GM21526 (cell line): ENCODE data around the gene TRRAP.

Experiments
- ATAC-seq: cut with Tn5 transposase; IDR thresholded peaks from one replicate; pipeline ENCODE4 v1.9.1; 2021; ENCODE audit warnings: moderate library complexity; ENCODE audit not compliant: unreplicated experiment, low FRiP score

The TRRAP gene

DNA sequence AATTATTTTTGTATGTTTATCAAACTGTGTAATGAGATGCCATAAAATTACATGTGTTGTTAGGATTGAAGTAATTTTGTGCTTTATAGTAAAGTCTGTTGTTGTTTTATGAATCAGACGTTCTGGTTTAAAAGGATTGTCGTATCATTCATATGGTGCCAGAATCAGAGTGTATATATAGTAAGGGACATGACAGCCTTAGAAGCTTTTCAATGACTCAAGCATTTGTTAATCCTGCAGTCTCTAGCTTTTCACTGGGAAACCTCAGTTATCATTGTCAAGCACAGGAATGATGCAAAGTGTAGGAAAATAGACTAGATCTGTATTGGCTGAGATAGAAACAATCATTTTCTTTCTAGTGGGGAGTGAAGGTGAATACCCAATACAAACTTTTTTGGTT is 57.5 kb downstream of the TRRAP start:
- ATAC-seq, result no peak

DNA sequence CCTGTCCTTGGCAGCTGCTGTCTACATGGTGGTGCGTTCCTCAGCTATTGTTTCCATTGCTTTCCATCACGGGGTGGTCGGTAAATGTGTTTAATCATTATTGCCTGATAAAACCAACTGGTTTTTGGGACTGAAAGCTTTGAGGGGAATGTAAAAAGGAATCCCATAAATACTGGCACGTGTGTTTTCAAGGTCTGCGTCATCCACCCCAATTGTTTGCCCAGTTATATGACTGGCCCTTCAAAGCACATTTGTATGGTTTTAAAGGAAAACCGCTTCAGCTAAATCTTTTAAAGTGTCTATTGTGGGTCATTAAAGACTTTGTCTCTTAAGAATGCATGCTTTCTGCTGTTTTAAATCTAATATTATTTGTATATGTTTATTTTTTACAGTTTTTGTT is 65.0 kb downstream of the TRRAP start:
- ATAC-seq, result no peak

DNA sequence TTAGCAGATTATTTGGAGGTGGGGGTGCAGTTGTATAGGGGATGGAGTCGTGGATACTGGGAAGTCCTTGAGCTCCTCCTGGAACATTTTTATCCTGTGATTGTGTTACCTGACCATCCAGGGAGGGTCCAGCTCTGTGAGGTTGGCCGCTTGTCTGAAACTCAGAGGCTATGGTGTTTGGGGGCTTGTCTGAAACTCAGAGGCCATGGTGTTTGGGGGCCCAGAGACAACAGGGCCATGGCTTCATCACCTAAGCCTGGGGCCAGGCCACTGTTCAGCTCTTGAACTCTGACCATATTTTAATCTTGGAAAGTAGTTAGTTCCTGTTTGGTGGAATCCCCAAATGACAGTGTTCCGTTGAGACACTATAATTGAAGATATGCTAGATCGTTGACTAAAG is 66.1 kb downstream of the TRRAP start:
- ATAC-seq, result no peak

DNA sequence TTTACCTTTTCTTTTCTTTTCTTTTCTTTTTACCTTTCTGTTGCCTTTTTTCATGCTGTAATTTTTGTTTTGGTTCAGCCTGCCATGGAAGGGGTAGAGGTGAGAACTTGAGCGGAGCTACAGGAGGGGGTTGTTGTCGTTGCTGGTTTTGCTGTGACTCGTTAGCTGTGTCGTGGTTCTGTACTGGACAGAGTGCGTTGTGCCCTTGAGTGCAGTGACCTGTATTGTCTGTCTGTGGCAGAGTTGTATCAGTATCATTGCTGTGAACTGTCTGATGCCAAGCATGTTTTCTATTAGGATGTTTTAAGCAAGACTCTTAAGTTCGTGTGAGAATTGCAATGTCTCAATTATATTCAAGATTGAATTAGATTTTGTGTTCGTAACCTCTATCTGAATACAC is 67.5 kb downstream of the TRRAP start:
- no peak for ATAC-seq

DNA sequence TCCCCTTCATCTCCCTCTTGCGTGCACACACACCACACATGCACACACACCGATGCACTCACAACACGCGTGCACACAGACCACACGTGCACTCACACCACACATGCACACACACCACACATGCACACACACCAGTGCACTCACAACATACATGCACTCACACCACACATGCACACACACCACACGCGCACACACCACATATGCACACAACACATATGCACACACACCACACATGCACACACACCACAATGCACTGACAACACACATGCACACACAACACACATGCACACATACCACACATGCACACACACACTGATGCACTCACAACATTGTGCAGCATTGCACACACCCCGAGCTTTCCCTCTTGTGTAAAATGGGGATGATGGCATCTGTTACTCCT is 68.1 kb downstream of the TRRAP start:
- no peak for ATAC-seq

DNA sequence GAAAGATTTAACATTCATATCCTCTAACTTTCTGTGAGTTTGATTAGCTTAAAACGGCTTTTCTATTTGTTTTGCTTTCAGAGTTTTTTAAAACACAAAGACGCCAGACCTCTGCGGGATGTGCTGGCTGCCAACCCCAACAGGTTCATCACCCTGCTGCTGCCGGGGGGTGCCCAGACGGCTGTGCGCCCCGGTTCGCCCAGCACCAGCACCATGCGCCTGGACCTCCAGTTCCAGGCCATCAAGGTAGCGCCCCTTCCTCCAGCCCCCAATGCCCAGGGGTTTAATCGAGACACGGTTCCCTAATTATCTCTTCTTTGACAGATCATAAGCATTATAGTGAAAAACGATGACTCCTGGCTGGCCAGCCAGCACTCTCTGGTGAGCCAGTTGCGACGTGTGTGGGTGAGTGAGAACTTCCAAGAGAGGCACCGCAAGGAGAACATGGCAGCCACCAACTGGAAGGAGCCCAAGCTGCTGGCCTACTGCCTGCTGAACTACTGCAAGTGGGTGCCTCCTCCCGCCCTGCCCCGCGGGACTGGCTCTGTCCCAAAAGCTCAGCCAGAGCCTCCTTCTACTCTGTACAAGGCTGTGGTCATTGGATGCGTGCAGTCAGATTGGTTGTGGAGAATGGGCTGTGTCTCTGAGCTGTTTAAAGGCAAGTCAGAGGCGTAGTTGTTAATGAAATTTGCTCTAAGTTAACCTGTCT is 71.2 kb downstream of the TRRAP start:
- ATAC-seq, result no peak

DNA sequence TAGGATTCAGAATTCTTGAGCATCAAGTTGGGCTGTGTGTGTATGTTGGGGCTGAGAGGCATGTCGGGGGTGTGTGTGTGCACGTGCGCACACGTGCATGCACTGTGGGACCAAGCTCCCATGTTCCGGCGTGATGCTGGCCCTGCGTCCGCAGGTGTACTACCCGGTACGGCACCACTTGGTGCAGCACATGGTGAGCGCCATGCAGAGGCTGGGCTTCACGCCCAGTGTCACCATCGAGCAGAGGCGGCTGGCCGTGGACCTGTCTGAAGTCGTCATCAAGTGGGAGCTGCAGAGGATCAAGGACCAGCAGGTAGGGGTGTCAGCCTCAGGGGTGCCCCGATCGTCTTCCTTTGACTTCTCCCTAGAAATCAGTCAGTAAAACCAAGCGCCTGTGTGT is 77.7 kb downstream of the TRRAP start:
- no peak for ATAC-seq

DNA sequence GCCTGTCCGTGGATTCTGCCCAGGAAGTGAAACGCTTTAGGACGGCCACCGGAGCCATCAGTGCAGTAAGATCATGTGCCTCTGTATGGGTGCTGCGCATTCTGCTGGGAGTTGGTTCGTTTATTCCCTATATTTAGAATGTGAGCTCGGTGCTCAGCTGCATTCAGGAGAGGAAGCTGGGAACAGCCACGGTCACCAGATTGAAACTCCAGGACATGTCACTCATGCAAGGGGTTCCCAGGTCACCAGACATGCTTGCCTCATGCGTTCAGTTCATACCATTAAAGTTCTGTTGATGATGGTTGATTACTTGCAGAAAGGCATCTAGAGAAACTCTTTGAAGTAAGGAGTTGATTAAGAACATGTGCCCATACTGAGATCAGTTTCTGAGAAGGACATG is 78.1 kb downstream of the TRRAP start:
- no peak for ATAC-seq

DNA sequence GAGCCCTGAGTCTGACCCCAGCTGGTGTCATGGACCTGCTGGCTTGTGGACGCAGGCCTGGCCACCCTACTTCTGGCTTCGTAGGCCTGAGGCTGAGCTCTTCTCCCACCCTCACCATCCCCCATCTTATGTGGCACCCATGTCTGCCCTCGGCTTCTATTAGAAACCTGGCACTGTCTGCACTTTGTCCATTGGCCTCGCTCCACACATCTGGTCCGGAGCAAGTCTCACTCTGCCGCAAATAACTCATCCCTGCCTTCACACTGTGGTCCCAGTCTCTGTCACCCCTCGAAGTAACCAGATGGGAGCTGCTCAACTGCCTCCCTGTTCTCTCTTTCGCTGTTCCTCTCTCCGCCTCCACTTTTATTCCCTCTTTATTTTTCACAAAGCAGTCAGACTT is 78.6 kb downstream of the TRRAP start:
- no peak for ATAC-seq

DNA sequence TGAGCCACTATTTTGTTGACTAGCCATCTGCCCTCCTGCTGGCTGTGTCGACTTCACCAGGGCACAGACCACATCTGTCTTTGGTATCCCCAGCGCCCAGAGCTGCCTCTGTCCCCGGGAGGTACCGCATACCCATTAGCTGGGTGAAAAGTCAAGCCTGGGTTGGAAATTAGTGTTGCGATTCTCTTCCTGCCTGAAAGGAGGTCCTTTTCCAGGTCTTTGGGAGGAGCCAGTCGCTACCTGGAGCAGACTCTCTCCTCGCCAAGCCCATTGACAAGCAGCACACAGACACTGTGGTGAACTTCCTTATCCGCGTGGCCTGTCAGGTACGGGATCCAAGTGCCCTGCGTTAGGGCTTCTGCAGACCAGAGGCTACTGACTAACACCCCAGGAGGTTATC is 79.4 kb downstream of the TRRAP start:
- ATAC-seq, result no peak

DNA sequence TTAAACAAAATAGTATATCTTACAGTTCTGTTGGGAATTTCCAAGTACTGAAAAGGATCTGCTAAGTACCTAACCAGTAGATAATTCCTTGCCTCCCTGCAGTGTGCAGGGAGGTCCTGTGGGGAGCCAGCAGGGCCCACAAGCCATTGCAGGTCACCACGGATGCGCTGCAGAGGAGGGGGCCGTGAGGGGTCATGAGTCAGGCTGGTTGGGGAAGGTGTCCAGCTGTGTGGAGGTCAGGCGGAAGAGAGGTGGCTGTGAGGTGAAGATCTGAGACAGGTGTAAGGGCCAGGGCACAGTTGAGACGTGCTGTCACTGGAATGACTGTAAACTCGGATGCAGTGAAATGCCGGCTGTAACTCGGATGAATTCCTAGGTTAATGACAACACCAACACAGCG is 80.6 kb downstream of the TRRAP start:
- ATAC-seq, result no peak

DNA sequence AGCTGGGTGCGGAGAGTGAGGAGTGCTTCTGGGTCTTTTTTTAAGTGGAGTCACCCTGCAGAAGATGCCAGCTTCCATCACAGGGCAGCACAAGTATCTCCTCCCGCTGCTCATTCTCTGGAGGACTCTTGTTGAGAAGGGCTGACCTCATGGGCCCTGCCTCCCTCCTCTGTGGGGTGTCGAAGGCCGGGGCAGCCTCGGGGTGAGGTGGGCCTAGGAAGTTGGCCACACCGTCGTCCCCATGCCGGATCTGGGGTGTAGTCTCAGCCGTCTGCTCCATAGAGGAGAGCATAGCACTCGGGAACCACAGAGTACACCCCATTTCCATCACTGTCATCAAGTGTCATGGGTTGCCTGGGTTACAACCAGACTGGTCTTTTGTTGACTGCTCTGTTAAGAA is 85.0 kb downstream of the TRRAP start:
- no peak for ATAC-seq

DNA sequence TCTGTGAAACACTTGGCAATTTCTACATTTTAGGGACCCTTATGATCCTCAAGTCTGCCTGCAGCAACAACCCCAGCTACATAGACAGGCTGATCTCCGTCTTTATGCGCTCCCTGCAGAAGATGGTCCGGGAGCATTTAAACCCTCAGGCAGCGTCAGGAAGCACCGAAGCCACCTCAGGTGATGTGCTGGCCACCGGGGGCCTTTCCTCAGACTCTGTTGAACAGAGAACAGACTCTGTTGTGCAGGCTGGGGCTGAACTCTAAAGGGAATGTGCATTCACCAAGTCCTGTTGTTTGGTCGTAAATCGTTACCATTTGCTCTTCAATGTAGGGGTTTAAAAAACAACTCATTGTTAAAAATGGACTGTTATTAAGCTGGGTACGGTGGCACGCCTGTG is 86.3 kb downstream of the TRRAP start:
- ATAC-seq, result no peak

DNA sequence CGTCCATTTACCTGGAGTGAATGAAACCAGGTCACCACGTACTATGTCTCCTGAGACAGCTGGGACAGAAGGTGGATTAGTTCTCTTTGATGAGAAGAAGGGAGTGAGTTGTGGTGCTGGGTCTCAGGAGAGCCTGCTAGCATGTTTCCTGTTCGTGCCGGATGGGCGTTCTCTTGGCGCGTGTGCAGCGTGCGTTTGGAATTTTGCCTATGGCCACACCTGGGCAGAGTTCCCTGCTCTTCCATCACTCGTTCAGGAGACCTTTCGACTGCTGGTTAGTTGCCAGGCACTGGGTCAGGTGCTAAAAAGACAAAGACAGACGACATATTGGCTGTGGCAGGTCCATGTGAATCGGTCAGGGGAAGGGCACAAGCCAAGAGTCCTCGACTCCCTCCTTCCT is 90.3 kb downstream of the TRRAP start:
- no peak for ATAC-seq

DNA sequence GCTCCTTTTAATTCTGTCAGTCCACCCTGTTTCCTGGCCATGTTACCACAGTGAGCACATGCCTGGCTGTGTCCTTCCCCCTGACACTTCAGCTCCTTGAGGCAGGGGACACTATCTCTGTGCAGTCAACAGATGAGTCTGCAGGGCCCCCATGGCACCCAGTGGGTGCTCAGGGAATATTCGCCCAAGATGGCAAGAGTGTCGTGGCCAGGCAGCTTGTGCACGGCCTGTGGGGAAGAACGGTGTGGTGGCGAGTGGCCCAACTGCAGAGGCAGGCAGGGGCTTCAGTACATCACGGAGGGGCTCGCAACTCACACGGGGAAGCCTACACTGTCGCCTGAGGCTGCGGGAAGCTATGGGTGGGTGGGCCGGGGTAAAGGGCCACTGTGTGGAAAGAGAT is 91.1 kb downstream of the TRRAP start:
- no peak for ATAC-seq

DNA sequence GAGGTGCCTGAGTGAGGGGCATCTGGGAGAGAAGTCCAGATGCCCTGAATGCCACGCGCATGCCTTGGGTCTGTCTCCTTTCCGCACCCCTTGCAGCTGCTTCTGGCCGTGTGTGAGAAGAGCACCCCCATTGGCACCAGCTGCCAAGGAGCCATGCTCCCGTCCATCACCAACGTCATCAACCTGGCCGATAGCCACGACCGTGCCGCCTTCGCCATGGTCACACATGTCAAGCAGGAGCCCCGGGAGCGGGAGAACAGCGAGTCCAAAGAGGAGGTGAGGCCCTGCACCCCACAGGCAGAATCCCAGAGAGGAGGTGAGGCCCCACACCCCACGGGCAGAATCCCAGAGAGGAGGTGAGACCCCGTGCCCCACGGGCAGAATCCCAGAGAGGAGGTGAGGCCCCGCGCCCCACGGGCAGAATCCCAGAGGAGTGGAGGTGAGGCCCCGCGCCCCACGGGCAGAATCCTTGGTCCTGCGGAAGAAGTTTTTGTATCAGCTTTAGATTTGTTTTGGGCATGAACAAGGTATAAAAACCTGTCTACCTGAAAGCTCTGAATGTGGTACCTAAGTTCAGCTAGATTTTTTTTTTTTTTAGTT is 91.8 kb downstream of the TRRAP start:
- no peak for ATAC-seq

DNA sequence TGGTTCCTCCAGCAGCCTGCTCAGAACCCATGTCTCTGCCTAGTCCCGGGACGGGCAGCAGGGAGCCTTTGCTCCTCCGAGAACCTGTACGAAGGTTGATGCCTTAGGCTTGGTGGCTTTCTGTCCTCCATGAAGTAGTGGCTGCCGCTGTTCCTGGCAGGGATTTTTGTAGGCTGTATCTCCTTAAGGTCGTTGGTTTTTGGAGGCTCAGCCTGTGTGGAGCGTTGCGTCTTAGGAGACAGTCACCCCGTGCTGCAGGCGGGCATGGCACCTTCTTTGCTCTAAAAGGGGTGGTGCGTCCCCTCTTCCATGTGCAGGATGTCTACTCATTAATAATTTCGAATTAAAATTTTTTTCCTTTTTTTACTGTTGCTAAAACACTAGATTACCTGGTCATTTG is 92.5 kb downstream of the TRRAP start:
- ATAC-seq, result no peak

DNA sequence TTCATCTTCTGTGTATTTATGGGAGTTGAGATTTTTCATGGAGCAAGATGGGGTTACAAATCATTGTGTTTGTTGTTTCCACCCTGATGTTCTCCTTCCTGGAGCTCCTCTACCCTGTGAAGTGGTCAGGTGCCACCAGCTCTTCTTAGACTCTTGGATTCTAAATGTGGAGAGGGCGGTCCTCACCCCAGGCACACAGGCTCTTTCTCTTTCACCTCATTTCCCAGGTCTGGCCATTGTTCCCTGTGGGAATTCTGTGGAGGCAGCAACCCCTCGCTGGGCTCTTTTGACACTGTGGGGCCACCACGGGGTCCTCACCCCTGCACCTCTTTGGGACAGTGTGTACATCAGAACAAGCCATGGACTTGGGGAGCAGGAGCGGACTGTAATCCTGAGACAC is 95.9 kb downstream of the TRRAP start:
- ATAC-seq, result no peak

DNA sequence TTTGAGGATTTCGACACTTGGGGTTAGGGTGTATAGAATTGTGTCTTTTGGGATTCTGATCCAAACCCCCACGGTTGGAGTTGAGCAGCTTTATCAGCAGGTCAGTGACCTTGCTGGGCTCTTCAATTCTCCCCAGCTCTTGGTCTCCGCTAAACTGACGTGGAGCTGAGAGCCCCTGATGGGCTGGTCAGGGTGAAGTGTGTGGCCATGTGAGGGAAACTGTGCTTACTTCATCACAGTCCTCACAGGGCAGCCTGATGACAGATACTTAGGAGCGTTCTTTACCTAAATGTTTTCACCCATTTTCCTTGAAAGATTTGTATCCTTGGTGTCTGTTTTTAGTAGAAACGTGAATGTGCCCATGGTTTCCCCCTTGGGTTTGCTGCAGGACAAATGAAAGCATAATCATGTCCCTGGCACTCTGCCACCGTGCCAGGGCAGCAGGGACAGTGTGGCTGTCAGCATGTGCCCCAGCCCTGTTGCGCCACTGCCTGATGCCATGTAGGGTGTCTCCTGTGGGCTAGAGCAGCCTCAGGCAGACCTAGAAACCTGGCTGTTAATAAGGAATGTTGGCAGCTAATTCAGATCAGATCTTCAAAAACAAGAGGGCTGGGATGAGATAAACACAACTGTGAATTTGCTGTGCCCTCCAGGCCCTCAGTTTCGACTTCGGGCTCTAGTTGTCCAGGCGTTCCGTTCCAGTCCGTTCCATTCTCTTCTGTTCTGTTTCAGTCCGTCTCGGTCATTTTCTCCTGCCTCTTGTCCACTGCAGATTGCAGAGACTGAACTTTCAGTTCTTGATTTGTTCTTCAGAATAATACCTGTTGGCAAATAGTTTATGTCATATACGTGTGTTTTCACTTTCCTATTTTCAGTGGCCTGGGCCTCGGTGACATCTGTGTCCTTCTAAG is 96.8 kb downstream of the TRRAP start:
- no peak for ATAC-seq

DNA sequence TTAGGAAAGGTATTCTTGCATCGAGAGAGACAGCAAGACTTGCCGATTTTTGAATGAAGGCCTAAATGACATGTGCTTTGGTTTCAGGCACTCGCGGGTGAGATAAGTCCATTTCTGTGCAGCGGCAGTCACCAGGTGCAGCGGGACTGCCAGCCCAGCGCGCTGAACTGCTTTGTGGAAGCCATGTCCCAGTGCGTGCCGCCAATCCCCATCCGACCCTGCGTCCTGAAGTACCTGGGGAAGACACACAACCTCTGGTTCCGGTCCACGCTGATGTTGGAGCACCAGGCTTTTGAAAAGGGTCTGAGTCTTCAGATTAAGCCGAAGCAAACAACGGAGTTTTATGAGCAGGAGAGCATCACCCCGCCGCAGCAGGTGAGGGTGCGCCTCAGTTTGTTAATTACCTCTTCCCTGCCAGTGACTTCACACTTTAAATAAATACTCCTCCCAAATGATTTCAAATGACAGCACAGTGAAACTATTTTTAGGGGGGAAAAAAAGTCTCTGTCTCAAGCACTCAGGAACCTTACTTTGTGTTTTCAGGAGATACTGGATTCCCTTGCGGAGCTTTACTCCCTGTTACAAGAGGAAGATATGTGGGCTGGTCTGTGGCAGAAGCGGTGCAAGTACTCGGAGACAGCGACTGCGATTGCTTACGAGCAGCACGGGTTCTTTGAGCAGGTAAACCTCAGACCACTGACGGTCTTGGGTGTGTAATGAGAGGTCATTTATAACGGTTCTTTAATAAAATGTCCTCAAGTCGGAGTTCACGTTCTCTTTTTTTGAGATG is 98.3 kb downstream of the TRRAP start:
- no peak for ATAC-seq

DNA sequence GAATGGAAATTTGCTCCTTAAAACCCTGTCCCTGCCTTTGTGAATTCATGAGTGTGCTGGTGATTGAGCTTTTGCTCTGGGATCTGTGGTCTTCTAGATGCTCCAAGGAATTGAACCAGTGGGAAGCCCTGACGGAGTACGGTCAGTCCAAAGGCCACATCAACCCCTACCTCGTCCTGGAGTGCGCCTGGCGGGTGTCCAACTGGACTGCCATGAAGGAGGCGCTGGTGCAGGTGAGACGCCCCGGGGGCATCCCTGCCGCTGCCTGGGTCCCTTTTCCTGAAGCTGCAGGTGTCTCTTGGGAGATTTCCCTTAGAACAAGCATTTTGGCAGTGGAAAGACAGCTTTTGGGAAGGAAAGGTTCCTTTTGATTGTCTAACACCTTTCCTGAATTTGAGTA is 100.3 kb downstream of the TRRAP start:
- no peak for ATAC-seq
